IMR-90 (cell line): Measurements from ENCODE around the gene PSD. TPM values are rescaled to one million over a fixed set of nuclear protein-coding genes. Genes with fewer than 3 reads are reported as not detected.
A peak's percentile ranks its signal among the peaks of the same experiment; 100 is the strongest.

Experiments
- ATAC-seq: fragments of 200-7000 bp; cut with Tn5 transposase; 2 replicates; pipeline ENCODE4 v1.9.1; 2020; ENCODE audit warnings: low read depth, mild to moderate bottlenecking, moderate library complexity
- BruUV-seq: library from RNA; stranded (reverse); fragments of 400-500 nt; replicated peaks from 2 replicates; lab custom pipeline; 2021; lab: Mats Ljungman, UMichigan
- CTCF ChIA-PET: fragments of 300-600 bp; formaldehyde crosslinking; extraction: SDS; loops from one replicate; lab custom pipeline; 2021; ENCODE audit warnings: antibody characterized with exemption; lab: Yijun Ruan, JAX
- POLR2A ChIA-PET: fragments of 300-600 bp; sonication (Branson Sonifier 250); formaldehyde crosslinking; loops from one replicate; lab custom pipeline; 2022; ENCODE audit warnings: antibody characterized with exemption; ENCODE audit not compliant: unreplicated experiment; lab: Charles Lee
- DNase-seq: peaks from one replicate; pipeline ENCODE4 v3.0.0; 2013
- H2AFZ ChIP-seq: replicated peaks from 2 replicates; pipeline ENCODE3; 2013; ENCODE audit warnings: low read length, mild to moderate bottlenecking; ENCODE audit not compliant: poor library complexity
- H2AK5ac ChIP-seq: 2 replicates; pipeline ENCODE4 v1.6.1; 2013; ENCODE audit warnings: low read depth, low read length, inconsistent platforms
- H2AK9ac ChIP-seq: replicated peaks from 2 replicates; pipeline ENCODE3; 2013; ENCODE audit warnings: mild to moderate bottlenecking, low read depth, low read length, moderate library complexity; ENCODE audit not compliant: poor library complexity
- H2BK120ac ChIP-seq: 2 replicates; pipeline ENCODE4 v1.6.1; 2013; ENCODE audit warnings: low read depth, low read length, inconsistent platforms
- H2BK15ac ChIP-seq: 3 replicates; pipeline ENCODE4 v1.6.1; 2013; ENCODE audit warnings: low read depth, low read length, inconsistent platforms
- H2BK20ac ChIP-seq: 2 replicates; pipeline ENCODE4 v1.6.1; 2013; ENCODE audit warnings: low read depth, mild to moderate bottlenecking, inconsistent platforms, low read length, moderate library complexity
- H2BK5ac ChIP-seq: 2 replicates; pipeline ENCODE4 v1.6.1; 2013; ENCODE audit warnings: mild to moderate bottlenecking, low read depth, low read length, inconsistent platforms; ENCODE audit not compliant: poor library complexity, severe bottlenecking
- H3K14ac ChIP-seq: replicated peaks from 2 replicates; pipeline ENCODE4 v1.6.1; 2013; ENCODE audit warnings: low read depth, low read length, inconsistent platforms
- H3K18ac ChIP-seq: 2 replicates; pipeline ENCODE4 v1.6.1; 2013; ENCODE audit warnings: low read depth, low read length, control low read depth
- H3K23ac ChIP-seq: 2 replicates; pipeline ENCODE4 v1.6.1; 2013; ENCODE audit warnings: low read depth, low read length, inconsistent platforms
- H3K27ac ChIP-seq: 2 replicates; pipeline ENCODE4 v1.5.1; 2013; ENCODE audit warnings: mild to moderate bottlenecking, control low read depth, low read length; ENCODE audit not compliant: insufficient read depth
- H3K27me3 ChIP-seq: 2 replicates; pipeline ENCODE4 v1.6.1; 2013; ENCODE audit warnings: low read length; ENCODE audit not compliant: control insufficient read depth, insufficient read depth
- H3K36me3 ChIP-seq: 2 replicates; pipeline ENCODE4 v1.6.1; 2013; ENCODE audit warnings: low read length, mixed read lengths; ENCODE audit not compliant: control insufficient read depth, insufficient read depth
- H3K4ac ChIP-seq: 2 replicates; pipeline ENCODE4 v1.6.1; 2013; ENCODE audit warnings: low read depth, low read length, inconsistent platforms
- H3K4me1 ChIP-seq: 2 replicates; pipeline ENCODE4 v1.6.1; 2013; ENCODE audit warnings: low read length, mixed read lengths; ENCODE audit not compliant: control insufficient read depth, insufficient read depth
- H3K4me2 ChIP-seq: 2 replicates; pipeline ENCODE4 v1.6.1; 2013; ENCODE audit warnings: low read depth, mild to moderate bottlenecking, control low read depth, low read length, moderate library complexity
- H3K4me3 ChIP-seq: 2 replicates; pipeline ENCODE4 v1.5.1; 2013; ENCODE audit warnings: low read depth, mild to moderate bottlenecking, control low read depth, low read length, moderate library complexity; ENCODE audit not compliant: insufficient read depth
- H3K56ac ChIP-seq: 2 replicates; pipeline ENCODE4 v1.6.1; 2013; ENCODE audit warnings: low read length, inconsistent platforms; ENCODE audit not compliant: insufficient read depth; ENCODE audit errors: extremely low read depth
- H3K79me1 ChIP-seq, 2 experiments: 2 replicates each; pipeline ENCODE4 v1.6.1; 2013; ENCODE audit warnings: low read length in 2 of 2, inconsistent platforms in 1 of 2, low read depth in 1 of 2
- H3K9ac ChIP-seq: 2 replicates; pipeline ENCODE4 v1.6.1; 2013; ENCODE audit warnings: low read depth, low read length, control low read depth
- H3K9me1 ChIP-seq: 2 replicates; pipeline ENCODE4 v1.6.1; 2013; ENCODE audit warnings: low read length, inconsistent platforms; ENCODE audit not compliant: insufficient read depth
- H3K9me3 ChIP-seq: 2 replicates; pipeline ENCODE4 v1.6.1; 2013; ENCODE audit warnings: low read length; ENCODE audit not compliant: control insufficient read depth, insufficient read depth
- H4K20me1 ChIP-seq: 2 replicates; pipeline ENCODE4 v1.6.1; 2013; ENCODE audit warnings: low read length, inconsistent platforms; ENCODE audit not compliant: insufficient read depth
- H4K5ac ChIP-seq: 2 replicates; pipeline ENCODE4 v1.6.1; 2013; ENCODE audit warnings: mild to moderate bottlenecking, low read depth, low read length, control low read depth
- H4K8ac ChIP-seq, 2 experiments: 2 replicates each; pipeline ENCODE4 v1.6.1; 2013; ENCODE audit warnings: low read depth in 2 of 2, low read length in 2 of 2, control low read depth in 1 of 2, inconsistent platforms in 1 of 2
- H4K91ac ChIP-seq: 2 replicates; pipeline ENCODE4 v1.6.1; 2013; ENCODE audit warnings: low read depth, low read length, inconsistent platforms; ENCODE audit not compliant: insufficient read depth
- CEBPB ChIP-seq: IDR thresholded peaks from 2 replicates; pipeline ENCODE4 v1.6.1; 2012; ENCODE audit warnings: low read depth, low read length, improper control_type of control experiment
- CHD1 ChIP-seq: IDR thresholded peaks from 2 replicates; pipeline ENCODE4 v1.6.1; 2012; ENCODE audit warnings: low read depth, low read length, improper control_type of control experiment
- CTCF ChIP-seq: conservative IDR thresholded peaks from 2 replicates; pipeline ENCODE4 v1.5.1; 2012; ENCODE audit warnings: mild to moderate bottlenecking, low read depth, low read length, improper control_type of control experiment
- ELK1 ChIP-seq: fragments of 150-350 bp; IDR thresholded peaks from 2 replicates; pipeline ENCODE4 v1.6.1; 2016; ENCODE audit warnings: low read depth, mild to moderate bottlenecking, low read length, moderate library complexity, borderline replicate concordance
- FOS ChIP-seq: fragments of 150-350 bp; IDR thresholded peaks from 2 replicates; pipeline ENCODE4 v1.6.1; 2016; ENCODE audit warnings: low read depth, low read length
- MAFK ChIP-seq: IDR thresholded peaks from 2 replicates; pipeline ENCODE4 v1.6.1; 2012; ENCODE audit warnings: low read depth, low read length, improper control_type of control experiment
- MXI1 ChIP-seq: IDR thresholded peaks from 2 replicates; pipeline ENCODE4 v1.6.1; 2012; ENCODE audit warnings: low read depth, mild to moderate bottlenecking, low read length, moderate library complexity, borderline replicate concordance
- NFE2L2 ChIP-seq: fragments of 150-350 bp; IDR thresholded peaks from 2 replicates; pipeline ENCODE4 v1.6.1; 2016; ENCODE audit warnings: low read depth, mild to moderate bottlenecking, low read length
- POLR2A ChIP-seq: IDR thresholded peaks from 2 replicates; pipeline ENCODE4 v1.6.1; 2012; ENCODE audit warnings: mild to moderate bottlenecking, low read depth, low read length
- RAD21 ChIP-seq: IDR thresholded peaks from 2 replicates; pipeline ENCODE4 v1.6.1; 2012; ENCODE audit warnings: low read length, improper control_type of control experiment
- RCOR1 ChIP-seq: IDR thresholded peaks from 2 replicates; pipeline ENCODE4 v1.6.1; 2012; ENCODE audit warnings: mild to moderate bottlenecking, low read length, improper control_type of control experiment; ENCODE audit not compliant: insufficient replicate concordance
- RFX5 ChIP-seq: IDR thresholded peaks from 2 replicates; pipeline ENCODE4 v1.8.0; 2012; ENCODE audit warnings: low read depth, mild to moderate bottlenecking, low read length, moderate library complexity
- SMC3 ChIP-seq: fragments of 150-350 bp; IDR thresholded peaks from 2 replicates; pipeline ENCODE4 v1.6.1; 2016; ENCODE audit warnings: low read depth, mild to moderate bottlenecking, antibody characterized with exemption, low read length, moderate library complexity
- USF2 ChIP-seq: fragments of 150-350 bp; IDR thresholded peaks from 2 replicates; pipeline ENCODE4 v1.6.1; 2017; ENCODE audit warnings: mild to moderate bottlenecking, antibody characterized with exemption, low read length, low read depth
- WGBS, 2 experiments: methylation state at CpG; one replicate each; pipeline versions ENCODE4 v1.1.5 to v1.1.7; 2013; ENCODE audit warnings: missing lambda C conversion rate in 2 of 2; ENCODE audit not compliant: insufficient read length in 1 of 2; ENCODE audit errors: extremely low coverage in 2 of 2; 5-methylcytosine and 5-hydroxymethylcytosine counted together
- dilution Hi-C: fragments of 300-500 bp; cut with HindIII; formaldehyde crosslinking; loops from one replicate; pipeline ENCODE4 v1.14.3; 2018; ENCODE audit warnings: low sequenced_read_pairs; ENCODE audit not compliant: unreplicated experiment
- in situ Hi-C: fragments of 300-500 bp; cut with MboI; formaldehyde crosslinking; loops from 3 replicates; pipeline ENCODE4 v1.14.3; 2019; ENCODE audit warnings: low sequenced_read_pairs, inconsistent platforms, mixed read lengths
- intact Hi-C: fragments of 100-400 bp; cut with micrococcal nuclease; formaldehyde crosslinking; loops from 2 replicates; pipeline ENCODE4 v1.10.0; 2022
- polyA plus RNA-seq, 3 experiments: library from polyadenylated mRNA; depleted of rRNA; stranded (reverse); fragments of >200 nt; gene quantifications; 2 replicates each; pipeline ENCODE4 v1.2.3, GENCODE V29; 2012; ENCODE audit warnings: low replicate concordance in 1 of 3
- total RNA-seq: library from RNA; depleted of rRNA; stranded (reverse); fragments of >200 nt; gene quantifications from 2 replicates; pipeline ENCODE4 v1.2.3, GENCODE V29; 2012

PSD gene
- total and polyA plus RNA-seq, 2 of the 4 experiments (the other 2 are of a cell fraction): 2.0 to 4.4 TPM

- DNase-seq (peak; percentile 67), ATAC-seq (peak; percentile 99)
- Histone ChIP-seq H4K20me1 (no peaks in the 10 kb centered on the region), H3K18ac (peak overlapping the region; percentile 37; the same call in 1 of the 2 replicates), H4K91ac (peak overlapping the region; percentile 36), H3K9ac (peak overlapping the region; percentile 34), H3K4me1 (peaks cover 8% of the 10 kb centered on the region), H2AK9ac (peak overlapping the region; percentile 73), H3K14ac (peak overlapping the region; percentile 53), H3K56ac (no peak overlapping the region), H3K4me3 (peak overlapping the region; percentile 58), H2BK5ac (no peak overlapping the region), H2BK15ac (no peak overlapping the region; the same call in 2 of the 3 replicates), H3K36me3 (no peaks in the 10 kb centered on the region), H3K9me1 (peaks cover 6% of the 10 kb centered on the region), H4K8ac (peak overlapping the region; percentile 91 to 95), H4K5ac (peak overlapping the region; percentile 95), H3K4me2 (peak overlapping the region; percentile 94), H2BK20ac (no peak overlapping the region), H3K27ac (no peak overlapping the region), H3K9me3 (no peaks in the 10 kb centered on the region), H3K4ac (peak overlapping the region; percentile 82; the same call in 1 of the 2 replicates), H2BK120ac (peak overlapping the region; percentile 42), H2AK5ac (no peak overlapping the region), H3K23ac (peak overlapping the region; percentile 11; the same call in 1 of the 2 replicates), H3K27me3 (peaks cover 16% of the 10 kb centered on the region), H3K79me1 (no peaks in the 10 kb centered on the region), H2AFZ (peak overlapping the region; percentile 94)
- 5% methylated on average over 29 of the region's 54 CpGs; no CpG with 5 or more reads in 1 of the 2 experiments for WGBS, 2 experiments
- CTCF ChIA-PET: interaction anchor here (0.6 kb wide), 1 partner anchor 17 kb away, joined by 4 read pairs; no protein-coding TSS in a partner anchor
- dilution Hi-C loops: no loop called here
- in situ Hi-C loops: no loop called here
- BruUV-seq: no TSS peak
- intact Hi-C loops: no loop called here
- POLR2A ChIA-PET: no interaction called here
- TF ChIP-seq MAFK (no peak), RFX5 (no peak), SMC3 (no peak), NFE2L2 (no peak), FOS (0 out of 2 replicates have a peak, but pooled peaks have one; percentile 6), MXI1 (no peak), CTCF (no peak), RAD21 (no peak), CHD1 (no peak), USF2 (peak; percentile 90), RCOR1 (no peak), CEBPB (no peak), ELK1 (no peak), POLR2A (no peak)
Observed at GRCh38 chr10:102461187-102462054, 42.8 kb upstream of the PSD start.
